B cell (primary cell): Measurements from ENCODE around the gene SLC4A11. TPM values are rescaled to one million over a fixed set of nuclear protein-coding genes. Genes with fewer than 3 reads are reported as not detected.

Experiments used
- ATAC-seq: fragments of 200-7000 bp; cut with Tn5 transposase; one replicate; pipeline ENCODE4 v1.10.0; 2021; ENCODE audit warnings: low read depth, mild to moderate bottlenecking, moderate number of reproducible peaks, moderate library complexity
- CTCF ChIA-PET: fragments of 350-600 bp; sonication (Branson Sonifier 250); formaldehyde crosslinking; loops from one replicate; lab custom pipeline; 2021; ENCODE audit warnings: antibody characterized with exemption, inconsistent platforms; lab: Charles Lee
- POLR2A ChIA-PET: fragments of 350-600 bp; sonication (Branson Sonifier 250); formaldehyde crosslinking; loops from one replicate; lab custom pipeline; 2021; ENCODE audit warnings: antibody characterized with exemption; lab: Charles Lee
- DNase-seq: peaks from one replicate; pipeline ENCODE4 v3.0.0; 2013
- H2AFZ ChIP-seq: 2 replicates; pipeline ENCODE4 v1.6.1; 2012; ENCODE audit warnings: mild to moderate bottlenecking, low read depth, low read length; ENCODE audit not compliant: insufficient read depth, poor library complexity, severe bottlenecking
- H3K27ac ChIP-seq, 2 donors: 1 replicate in 1 of 2; 2 replicates in 1 of 2; pipeline ENCODE4 v1.5.1; 2012 to 2013; ENCODE audit warnings: low read length in 2 of 2, mild to moderate bottlenecking in 2 of 2, moderate library complexity in 1 of 2
- H3K27me3 ChIP-seq, 4 experiments: fragments of 200-600 bp in 1 of 4; sonication (generic) in 1 of 4; replicated peaks in 1 of 4; 1 replicate in 2 of 4; 2 replicates in 2 of 4; pipeline versions ENCODE4 v1.6.1 to v1.7.0; 2013 to 2016; ENCODE audit warnings: low read length in 3 of 4, mild to moderate bottlenecking in 2 of 4, mixed read lengths in 1 of 4, moderate library complexity in 1 of 4; ENCODE audit not compliant: insufficient read depth in 4 of 4, control insufficient read depth in 3 of 4; ENCODE audit errors: control extremely low read depth in 1 of 4
- H3K36me3 ChIP-seq, 2 experiments: replicated peaks in 1 of 2; 1 replicate in 1 of 2; 2 replicates in 1 of 2; pipeline versions ENCODE4 v1.6.1 to v1.7.1; 2013; ENCODE audit warnings: low read length in 1 of 2; ENCODE audit not compliant: insufficient read depth in 2 of 2, control insufficient read depth in 1 of 2; ENCODE audit errors: control extremely low read depth in 1 of 2, extremely low read depth in 1 of 2
- H3K4me1 ChIP-seq, 2 donors: fragments of 200-600 bp in 1 of 2; sonication (generic) in 1 of 2; 1 replicate in 1 of 2; 2 replicates in 1 of 2; pipeline versions ENCODE4 v1.5.1 to v1.6.1; 2013 to 2017; ENCODE audit warnings: low read length in 2 of 2; ENCODE audit not compliant: control insufficient read depth in 2 of 2, insufficient read depth in 2 of 2
- H3K4me2 ChIP-seq: replicated peaks from 2 replicates; pipeline ENCODE3; 2012; ENCODE audit warnings: mild to moderate bottlenecking, low read depth, low read length; ENCODE audit not compliant: poor library complexity, severe bottlenecking
- H3K4me3 ChIP-seq, 5 experiments: fragments of 200-600 bp in 1 of 5; sonication (generic) in 1 of 5; 1 replicate in 3 of 5; 2 replicates in 2 of 5; pipeline versions ENCODE4 v1.5.1 to v1.7.0; 2011 to 2016; ENCODE audit warnings: low read length in 4 of 5, mild to moderate bottlenecking in 4 of 5, low read depth in 2 of 5, control low read depth in 1 of 5, moderate library complexity in 1 of 5; ENCODE audit not compliant: insufficient read depth in 1 of 5; ENCODE audit errors: control extremely low read depth in 1 of 5, extremely low read depth in 1 of 5
- H3K79me2 ChIP-seq: fragments of 200-600 bp; sonication (generic); one replicate; pipeline ENCODE4 v1.6.0; 2016; ENCODE audit warnings: low read length; ENCODE audit not compliant: control insufficient read depth, insufficient read depth
- H3K9ac ChIP-seq: fragments of 200-600 bp; sonication (generic); 2 replicates; pipeline ENCODE4 v1.6.1; 2017; ENCODE audit warnings: mild to moderate bottlenecking, low read length, moderate library complexity
- H3K9me3 ChIP-seq, 3 donors: one replicate each; pipeline versions ENCODE4 v1.6.1 to v1.7.1; 2013; ENCODE audit warnings: low read length in 2 of 3; ENCODE audit not compliant: control insufficient read depth in 2 of 3, insufficient read depth in 1 of 3; ENCODE audit errors: control extremely low read depth in 1 of 3
- H4K20me1 ChIP-seq: 2 replicates; pipeline ENCODE4 v1.6.0; 2012; ENCODE audit warnings: mild to moderate bottlenecking, low read length; ENCODE audit not compliant: insufficient read depth, control insufficient read depth, poor library complexity, severe bottlenecking
- H3K27ac Mint-ChIP-seq: one replicate; pipeline ENCODE4 v1.8.0; 2021; ENCODE audit warnings: mixed read lengths
- H3K27me3 Mint-ChIP-seq: one replicate; pipeline ENCODE4 v1.8.0; 2021; ENCODE audit warnings: mixed read lengths
- H3K4me1 Mint-ChIP-seq: one replicate; pipeline ENCODE4 v1.8.0; 2021; ENCODE audit warnings: mixed read lengths
- H3K4me3 Mint-ChIP-seq: one replicate; pipeline ENCODE4 v1.8.0; 2021; ENCODE audit warnings: mixed read lengths
- H3K9me3 Mint-ChIP-seq: one replicate; pipeline ENCODE4 v1.8.0; 2022; ENCODE audit warnings: mixed read lengths; ENCODE audit not compliant: insufficient read depth
- EZH2 ChIP-seq: IDR thresholded peaks from 2 replicates; pipeline ENCODE4 v1.6.1; 2012; ENCODE audit warnings: borderline replicate concordance, low read depth, mild to moderate bottlenecking, moderate library complexity, low read length; ENCODE audit not compliant: insufficient read depth, poor library complexity, severe bottlenecking
- WGBS: methylation state at CpG from one replicate; pipeline ENCODE4 v1.1.5; 2013; ENCODE audit warnings: missing lambda C conversion rate; ENCODE audit not compliant: insufficient coverage; 5-methylcytosine and 5-hydroxymethylcytosine counted together
- intact Hi-C: fragments of 100-400 bp; cut with micrococcal nuclease; formaldehyde crosslinking; loops from one replicate; pipeline ENCODE4 v1.10.0; 2022
- polyA plus RNA-seq: library from polyadenylated mRNA; depleted of rRNA; stranded (reverse); fragments of >200 nt; gene quantifications from 2 replicates; pipeline ENCODE4 v1.2.3, GENCODE V29; 2012
- total RNA-seq, 2 donors: library from RNA; stranded (reverse); fragments of 120-200 nt in 1 of 2; gene quantifications; 1 replicate in 1 of 2; 2 replicates in 1 of 2; pipeline versions ENCODE4 v1.2.3 to v1.2.4, GENCODE V29; 2013 to 2022
- TF ChIP-seq, protein P1 (sequence below): fragments of 200-600 bp; IDR thresholded peaks from one replicate; pipeline ENCODE4 v1.8.0; 2022; ENCODE audit warnings: antibody characterized with exemption, mild to moderate bottlenecking

SLC4A11 gene
- total and polyA plus RNA-seq, 2 donors (not counting 1 experiment from before 2014, with no cell fraction given), result 0.85 to 1.6 TPM

DNA sequence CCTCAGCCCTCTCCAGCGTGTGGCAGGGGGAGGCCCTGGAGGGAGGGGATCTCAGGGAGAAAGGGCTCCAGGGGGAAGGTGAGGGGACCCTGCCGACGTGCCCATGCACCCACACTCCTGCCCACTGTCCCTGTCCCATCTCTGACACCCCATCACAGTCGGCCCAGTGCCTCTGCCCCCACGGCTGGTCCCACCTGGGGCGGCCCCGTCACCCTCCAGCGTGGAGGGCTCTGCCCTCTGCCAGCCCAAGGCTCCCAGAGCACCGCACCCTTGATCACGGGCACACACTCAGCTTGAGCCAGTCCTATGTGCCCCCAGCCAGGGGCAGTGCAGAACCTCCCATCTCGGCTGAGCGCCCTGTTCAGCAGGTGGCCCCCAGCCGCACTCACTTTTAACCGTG is 9.2 kb downstream of the SLC4A11 start:
- TF ChIP-seq, protein P1, sequence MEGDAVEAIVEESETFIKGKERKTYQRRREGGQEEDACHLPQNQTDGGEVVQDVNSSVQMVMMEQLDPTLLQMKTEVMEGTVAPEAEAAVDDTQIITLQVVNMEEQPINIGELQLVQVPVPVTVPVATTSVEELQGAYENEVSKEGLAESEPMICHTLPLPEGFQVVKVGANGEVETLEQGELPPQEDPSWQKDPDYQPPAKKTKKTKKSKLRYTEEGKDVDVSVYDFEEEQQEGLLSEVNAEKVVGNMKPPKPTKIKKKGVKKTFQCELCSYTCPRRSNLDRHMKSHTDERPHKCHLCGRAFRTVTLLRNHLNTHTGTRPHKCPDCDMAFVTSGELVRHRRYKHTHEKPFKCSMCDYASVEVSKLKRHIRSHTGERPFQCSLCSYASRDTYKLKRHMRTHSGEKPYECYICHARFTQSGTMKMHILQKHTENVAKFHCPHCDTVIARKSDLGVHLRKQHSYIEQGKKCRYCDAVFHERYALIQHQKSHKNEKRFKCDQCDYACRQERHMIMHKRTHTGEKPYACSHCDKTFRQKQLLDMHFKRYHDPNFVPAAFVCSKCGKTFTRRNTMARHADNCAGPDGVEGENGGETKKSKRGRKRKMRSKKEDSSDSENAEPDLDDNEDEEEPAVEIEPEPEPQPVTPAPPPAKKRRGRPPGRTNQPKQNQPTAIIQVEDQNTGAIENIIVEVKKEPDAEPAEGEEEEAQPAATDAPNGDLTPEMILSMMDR, result no peak
- no peak for TF ChIP-seq EZH2
- 97% methylated on average over 11 of the region's 14 CpGs for WGBS
- Mint-ChIP-seq H3K4me1 (peaks cover under 1% of the 10 kb centered on the region), H3K27me3 (peaks cover 3% of the 10 kb centered on the region), H3K4me3 (no peak overlapping the region), H3K27ac (no peak overlapping the region), H3K9me3 (no peaks in the 10 kb centered on the region)
- ChIA-PET CTCF (no interaction called here), POLR2A (no interaction called here)
- intact Hi-C loops, result no loop called here
- Histone ChIP-seq H3K27ac (no peak overlapping the region), H3K4me2 (no peak overlapping the region), H4K20me1 (no peaks in the 10 kb centered on the region), H2AFZ (no peak overlapping the region), H3K9ac (no peak overlapping the region), H3K27me3 (peaks cover 0 to 7% (median 0%) of the 10 kb centered on the region in 4 experiments), H3K36me3 (no peaks in the 10 kb centered on the region), H3K4me1 (no peaks in the 10 kb centered on the region), H3K79me2 (no peaks in the 10 kb centered on the region), H3K4me3 (no peak overlapping the region), H3K9me3 (no peaks in the 10 kb centered on the region)
- no peak for DNase-seq
- no peak for ATAC-seq

DNA sequence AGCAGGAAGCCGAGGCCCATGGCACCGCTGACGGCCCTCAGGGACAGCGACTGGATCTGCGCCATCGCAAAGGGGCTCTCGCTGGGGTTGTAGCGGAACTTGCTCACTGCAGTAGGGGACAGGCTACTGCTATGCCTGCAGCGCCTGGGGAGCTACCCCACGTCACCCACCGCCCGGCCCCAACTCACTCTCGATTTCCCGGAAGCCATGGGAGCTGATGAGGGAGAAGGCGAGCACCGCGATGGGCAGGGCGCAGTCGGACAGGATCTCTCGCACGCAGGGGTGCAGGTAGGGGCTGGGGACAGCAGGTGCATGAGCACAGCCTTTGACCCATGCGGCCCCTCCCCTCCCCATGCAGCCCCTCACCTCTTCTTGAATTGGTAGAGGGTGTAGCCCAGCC is 9.8 kb downstream of the SLC4A11 start:
- H3K27ac Mint-ChIP-seq, result no peak overlapping the region
- H3K27me3 Mint-ChIP-seq, result no peaks in the 10 kb centered on the region
- Histone ChIP-seq H2AFZ (no peak overlapping the region), H3K9me3 (no peaks in the 10 kb centered on the region), H3K27me3 (peaks cover 0 to 2% (median 0%) of the 10 kb centered on the region in 4 experiments), H3K4me2 (no peak overlapping the region), H3K9ac (no peak overlapping the region), H3K79me2 (no peaks in the 10 kb centered on the region), H3K4me3 (no peak overlapping the region), H3K4me1 (no peaks in the 10 kb centered on the region), H3K36me3 (no peaks in the 10 kb centered on the region), H4K20me1 (no peaks in the 10 kb centered on the region), H3K27ac (no peak overlapping the region)
- H3K9me3 Mint-ChIP-seq, result no peaks in the 10 kb centered on the region
- TF ChIP-seq EZH2, result no peak
- TF ChIP-seq, protein P1, result no peak
- POLR2A ChIA-PET, result no interaction called here
- no peak overlapping the region for H3K4me3 Mint-ChIP-seq
- WGBS, result 95% methylated on average over 14 of the region's 22 CpGs
- DNase-seq, result no peak
- intact Hi-C loops, result no loop called here
- CTCF ChIA-PET, result no interaction called here
- H3K4me1 Mint-ChIP-seq, result peaks cover 3% of the 10 kb centered on the region
- no peak for ATAC-seq
